Skeletal muscle cell (primary cell): ENCODE results near the gene RPL21.
"Not testable (repeated sequence)": the region's sequence is repeated elsewhere in the genome, so short reads cannot be mapped to it uniquely, and the experiment has no call there.

Experiments used
- DNase-seq: peaks from one replicate; pipeline ENCODE4 v3.0.0-alpha.2; 2010; ENCODE audit warnings: low read depth
- H3K4me3 ChIP-seq: 2 replicates; pipeline ENCODE4 v1.5.1; 2011; ENCODE audit warnings: low read depth, mild to moderate bottlenecking, control low read depth, low read length, moderate library complexity

RPL21 gene

GRCh38 chr13:27251166-27252091, at the start of gene RPL21:
Gene RPL21, plus strand, starts transcription at chr13:27251558. Its CDS starts 2,219 bp downstream, at chr13:27253777.
- peak; percentile 96 for DNase-seq
- H3K4me3 ChIP-seq, result peak within 1 kb of the TSS; percentile 95

GRCh38 chr13:27201661-27202060, 49.7 kb upstream of the RPL21 start:
- no peak for DNase-seq
- no peak overlapping the region for H3K4me3 ChIP-seq

- H3K4me3 ChIP-seq, result no peak overlapping the region
- no peak for DNase-seq
Observed at GRCh38 chr13:27203186-27203585, 48.2 kb upstream of the RPL21 start.

- no peak overlapping the region for H3K4me3 ChIP-seq
- no peak for DNase-seq
Observed at GRCh38 chr13:27203854-27204253, 47.5 kb upstream of the RPL21 start.

- no peak overlapping the region for H3K4me3 ChIP-seq
- no peak for DNase-seq
Observed at GRCh38 chr13:27208514-27208913, 42.8 kb upstream of the RPL21 start.

GRCh38 chr13:27211271-27211670, 40.1 kb upstream of the RPL21 start:
- no peak overlapping the region for H3K4me3 ChIP-seq
- DNase-seq, result no peak

- DNase-seq, result peak; percentile 42
- H3K4me3 ChIP-seq, result no peak overlapping the region
Observed at GRCh38 chr13:27211771-27212364, 39.5 kb upstream of the RPL21 start.

- H3K4me3 ChIP-seq, DNase-seq: not testable (repeated sequence)
Observed at GRCh38 chr13:27213386-27213785, 38.0 kb upstream of the RPL21 start.

GRCh38 chr13:27217791-27218190, 33.6 kb upstream of the RPL21 start:
- not testable (repeated sequence) for H3K4me3 ChIP-seq, DNase-seq

GRCh38 chr13:27218861-27219260, 32.5 kb upstream of the RPL21 start:
- not testable (repeated sequence) for DNase-seq, H3K4me3 ChIP-seq

- H3K4me3 ChIP-seq, result no peak overlapping the region
- no peak for DNase-seq
Observed at GRCh38 chr13:27219611-27220010, 31.7 kb upstream of the RPL21 start.

- H3K4me3 ChIP-seq, DNase-seq: not testable (repeated sequence)
Observed at GRCh38 chr13:27222100-27222499, 29.3 kb upstream of the RPL21 start.

GRCh38 chr13:27226991-27227390, 24.4 kb upstream of the RPL21 start:
- H3K4me3 ChIP-seq, result no peak overlapping the region
- no peak for DNase-seq

- H3K4me3 ChIP-seq, result no peak overlapping the region
- DNase-seq, result no peak
Observed at GRCh38 chr13:27228131-27228530, 23.2 kb upstream of the RPL21 start.

- no peak for DNase-seq
Observed at GRCh38 chr13:27229642-27230041, 21.7 kb upstream of the RPL21 start.

GRCh38 chr13:27233964-27234363, 17.4 kb upstream of the RPL21 start:
- no peak for DNase-seq
- H3K4me3 ChIP-seq, result no peak overlapping the region

More at GRCh38 chr13:27229642-27230041, 21.7 kb upstream of the RPL21 start:
- no peak overlapping the region for H3K4me3 ChIP-seq

- no peak overlapping the region for H3K4me3 ChIP-seq
- no peak for DNase-seq
Observed at GRCh38 chr13:27236478-27236877, 14.9 kb upstream of the RPL21 start.

- H3K4me3 ChIP-seq, result no peak overlapping the region
- no peak for DNase-seq
Observed at GRCh38 chr13:27242702-27243101, 8.7 kb upstream of the RPL21 start.

GRCh38 chr13:27245610-27246009, 5.7 kb upstream of the RPL21 start:
- no peak overlapping the region for H3K4me3 ChIP-seq

GRCh38 chr13:27250833-27251165, 559 bp upstream of the RPL21 start:
- H3K4me3 ChIP-seq, result peak overlapping the region; percentile 95
- DNase-seq, result no peak

More at GRCh38 chr13:27245610-27246009, 5.7 kb upstream of the RPL21 start:
- no peak for DNase-seq

- no peak for DNase-seq
- peak overlapping the region; percentile 95 for H3K4me3 ChIP-seq
Observed at GRCh38 chr13:27252467-27252866, 1.1 kb downstream of the RPL21 start.
